SK-N-SH (cell line): Measurements from ENCODE around the gene ABCB10. TPM values are rescaled to one million over a fixed set of nuclear protein-coding genes. Genes with fewer than 3 reads are reported as not detected.

Experiments used
- CTCF ChIA-PET: fragments of 300-600, 350-600 bp; formaldehyde crosslinking; extraction: SDS; loops from one replicate; lab custom pipeline; 2021; lab: Yijun Ruan, JAX
- POLR2A ChIA-PET: fragments of 350-600 bp; sonication (Branson Sonifier 250); formaldehyde crosslinking; extraction: SDS; loops from one replicate; lab custom pipeline; 2020; ENCODE audit warnings: antibody characterized with exemption, inconsistent platforms; lab: Yijun Ruan, JAX
- DNase-seq: peaks from one replicate; pipeline ENCODE4 v3.0.0; 2012
- H2AFZ ChIP-seq: fragments of 200-600 bp; sonication (generic); 2 replicates; pipeline ENCODE4 v1.8.1; 2016; ENCODE audit warnings: antibody characterized with exemption, mild to moderate bottlenecking, low read depth
- H3F3A ChIP-seq: fragments of 200-600 bp; sonication (generic); replicated peaks from 2 replicates; pipeline ENCODE3; 2016; ENCODE audit warnings: antibody characterized with exemption, mild to moderate bottlenecking; ENCODE audit not compliant: insufficient read depth
- H3K27ac ChIP-seq, 2 experiments: fragments of 200-500 bp in 1 of 2; fragments of 200-600 bp in 1 of 2; sonication (Bioruptor generic) in 1 of 2; sonication (generic), shearing (Covaris generic) in 1 of 2; 2 replicates each; pipeline versions ENCODE4 v1.5.1 to v1.6.1; 2014 to 2016; ENCODE audit warnings: low read depth in 2 of 2, inconsistent platforms in 1 of 2, low read length in 1 of 2, mild to moderate bottlenecking in 1 of 2, mixed read lengths in 1 of 2
- H3K27me3 ChIP-seq: fragments of 200-600 bp; sonication (generic), shearing (Covaris generic); 2 replicates; pipeline ENCODE4 v1.6.1; 2016; ENCODE audit warnings: mixed run types; ENCODE audit not compliant: insufficient read depth
- H3K36me3 ChIP-seq, 2 experiments: fragments of 200-500 bp in 1 of 2; fragments of 200-600 bp in 1 of 2; sonication (Bioruptor generic) in 1 of 2; sonication (generic) in 1 of 2; replicated peaks in 1 of 2; 2 replicates each; pipeline versions ENCODE3 to v1.5.1; 2014 to 2016; ENCODE audit warnings: low read length in 1 of 2, mild to moderate bottlenecking in 1 of 2; ENCODE audit not compliant: insufficient read depth in 2 of 2, control insufficient read depth in 1 of 2
- H3K4me1 ChIP-seq, 2 experiments: fragments of 200-500 bp in 1 of 2; fragments of 200-600 bp in 1 of 2; sonication (Bioruptor generic) in 1 of 2; sonication (generic), shearing (Covaris generic) in 1 of 2; 2 replicates each; pipeline versions ENCODE4 v1.5.1 to v1.6.1; 2014 to 2016; ENCODE audit warnings: low read depth in 1 of 2, low read length in 1 of 2, mixed run types in 1 of 2; ENCODE audit not compliant: insufficient read depth in 2 of 2, control insufficient read depth in 1 of 2
- H3K4me2 ChIP-seq: fragments of 200-600 bp; sonication (generic), shearing (Covaris generic); 2 replicates; pipeline ENCODE4 v1.6.1; 2017; ENCODE audit warnings: mixed run types
- H3K4me3 ChIP-seq, 2 experiments: fragments of 200-500 bp in 1 of 2; fragments of 200-600 bp in 1 of 2; sonication (Bioruptor generic) in 1 of 2; sonication (generic), shearing (Covaris generic) in 1 of 2; 2 replicates each; pipeline versions ENCODE4 v1.5.1 to v1.8.1; 2014 to 2016; ENCODE audit warnings: low read depth in 2 of 2, inconsistent platforms in 1 of 2, low read length in 1 of 2, mild to moderate bottlenecking in 1 of 2, mixed read lengths in 1 of 2, moderate library complexity in 1 of 2
- H3K79me2 ChIP-seq: fragments of 200-600 bp; sonication (generic); 2 replicates; pipeline ENCODE4 v1.8.1; 2017; ENCODE audit warnings: mild to moderate bottlenecking; ENCODE audit not compliant: insufficient read depth
- H3K9ac ChIP-seq: fragments of 200-600 bp; sonication (generic); 2 replicates; pipeline ENCODE4 v1.6.1; 2017; ENCODE audit warnings: mixed run types
- H3K9me2 ChIP-seq: fragments of 200-600 bp; sonication (generic); 2 replicates; pipeline ENCODE4 v1.6.1; 2017; ENCODE audit warnings: mixed run types
- H3K9me3 ChIP-seq: fragments of 200-600 bp; sonication (generic); 2 replicates; pipeline ENCODE4 v1.6.1; 2017; ENCODE audit warnings: mixed run types, mild to moderate bottlenecking, moderate library complexity
- H4K20me1 ChIP-seq: fragments of 200-600 bp; sonication (generic); 2 replicates; pipeline ENCODE4 v1.6.1; 2017; ENCODE audit warnings: mild to moderate bottlenecking, mixed run types; ENCODE audit not compliant: insufficient read depth
- EZH2phosphoT487 ChIP-seq: fragments of 200-600 bp; sonication (generic); IDR thresholded peaks from 2 replicates; pipeline ENCODE4 v1.6.1; 2017; ENCODE audit warnings: low read depth, mixed run types, mild to moderate bottlenecking, antibody characterized with exemption, moderate library complexity, borderline replicate concordance
- FOSL2 ChIP-seq: IDR thresholded peaks from 2 replicates; pipeline ENCODE4 v1.4.0; 2012; ENCODE audit warnings: low read depth, mild to moderate bottlenecking, moderate library complexity, borderline replicate concordance
- JUND ChIP-seq: IDR thresholded peaks from 2 replicates; pipeline ENCODE4 v1.4.0; 2012
- MEF2A ChIP-seq: IDR thresholded peaks from 2 replicates; pipeline ENCODE4 v1.4.0; 2012; ENCODE audit warnings: low read depth, borderline replicate concordance
- MXI1 ChIP-seq: IDR thresholded peaks from 2 replicates; pipeline ENCODE4 v1.6.1; 2012; ENCODE audit warnings: mild to moderate bottlenecking, low read depth, low read length, improper control_type of control experiment
- NRF1 ChIP-seq: IDR thresholded peaks from 2 replicates; pipeline ENCODE4 v1.6.1; 2012; ENCODE audit warnings: low read depth, mild to moderate bottlenecking, low read length
- POLR2AphosphoS5 ChIP-seq: IDR thresholded peaks from 2 replicates; pipeline ENCODE4 v1.6.1; 2012; ENCODE audit warnings: low read depth, low read length
- RAD21 ChIP-seq: IDR thresholded peaks from 2 replicates; pipeline ENCODE4 v1.6.1; 2012; ENCODE audit warnings: mild to moderate bottlenecking, low read length
- RFX5 ChIP-seq: IDR thresholded peaks from 2 replicates; pipeline ENCODE4 v1.6.1; 2012; ENCODE audit warnings: mild to moderate bottlenecking, improper control_type of control experiment, low read length
- RXRA ChIP-seq: IDR thresholded peaks from 2 replicates; pipeline ENCODE4 v1.4.0; 2012; ENCODE audit warnings: low read depth, mild to moderate bottlenecking, borderline replicate concordance
- SIN3A ChIP-seq: IDR thresholded peaks from 2 replicates; pipeline ENCODE4 v1.6.1; 2012; ENCODE audit warnings: low read depth, mild to moderate bottlenecking, low read length, moderate library complexity, borderline replicate concordance
- TAF1 ChIP-seq: IDR thresholded peaks from 2 replicates; pipeline ENCODE4 v1.6.1; 2012; ENCODE audit warnings: low read depth, mild to moderate bottlenecking, low read length, moderate library complexity, borderline replicate concordance
- YY1 ChIP-seq: IDR thresholded peaks from 2 replicates; pipeline ENCODE4 v1.4.0; 2012; ENCODE audit warnings: low read depth, mild to moderate bottlenecking
- polyA plus RNA-seq, 3 experiments: library from polyadenylated mRNA; depleted of rRNA; stranded (reverse); fragments of >200 nt; gene quantifications; 2 replicates each; pipeline ENCODE4 v1.2.3, GENCODE V29; 2012
- TF ChIP-seq, protein P1 (sequence below): fragments of 150-350 bp; IDR thresholded peaks from 2 replicates; pipeline ENCODE4 v1.6.1; 2016; ENCODE audit warnings: mild to moderate bottlenecking, low read depth, low read length
- TF ChIP-seq, protein P2 (sequence below): IDR thresholded peaks from 2 replicates; pipeline ENCODE4 v1.4.0; 2012; ENCODE audit warnings: low read depth, borderline replicate concordance
- TF ChIP-seq, protein P3 (sequence below): fragments of 200-600 bp; sonication (generic); IDR thresholded peaks from 2 replicates; pipeline ENCODE4 v1.6.1; 2017; ENCODE audit warnings: antibody characterized with exemption, mild to moderate bottlenecking, moderate library complexity
- TF ChIP-seq, protein P4 (sequence below): IDR thresholded peaks from 2 replicates; pipeline ENCODE4 v1.4.0; 2012; ENCODE audit warnings: low read depth
- TF ChIP-seq, protein P5 (sequence below): IDR thresholded peaks from 2 replicates; pipeline ENCODE4 v1.6.1; 2012; ENCODE audit warnings: mild to moderate bottlenecking, low read depth, low read length, moderate library complexity
- TF ChIP-seq, protein P6 (sequence below): fragments of 150-350 bp; IDR thresholded peaks from 2 replicates; pipeline ENCODE4 v1.6.1; 2017; ENCODE audit warnings: antibody characterized with exemption, low read length, low read depth, borderline replicate concordance

Gene ABCB10
- polyA plus RNA-seq, 1 of the 3 experiments (the other 2 are of a cell fraction): 5.7 TPM

DNA sequence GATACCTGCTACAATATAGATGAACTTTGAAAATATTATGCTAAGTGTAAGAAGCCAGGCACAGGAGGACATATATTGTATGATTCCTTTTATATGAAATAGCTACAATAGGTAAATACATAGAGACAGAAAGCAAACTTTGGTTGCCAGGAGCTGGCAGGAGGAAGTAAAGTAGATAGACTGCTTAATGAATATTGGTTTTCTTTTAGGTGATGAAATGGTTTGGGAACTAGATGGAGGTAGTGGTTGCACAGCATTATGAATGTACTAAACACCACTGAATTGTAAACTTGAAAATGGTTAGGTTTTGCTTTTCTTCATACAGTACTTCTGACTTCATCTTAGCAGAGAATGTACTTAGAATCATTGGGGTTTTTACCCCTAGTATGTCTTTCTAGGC lies 21.5 kb downstream of the ABCB10 start (continued):
- TF ChIP-seq MEF2A (no peak), RFX5 (no peak), NRF1 (no peak)

DNA sequence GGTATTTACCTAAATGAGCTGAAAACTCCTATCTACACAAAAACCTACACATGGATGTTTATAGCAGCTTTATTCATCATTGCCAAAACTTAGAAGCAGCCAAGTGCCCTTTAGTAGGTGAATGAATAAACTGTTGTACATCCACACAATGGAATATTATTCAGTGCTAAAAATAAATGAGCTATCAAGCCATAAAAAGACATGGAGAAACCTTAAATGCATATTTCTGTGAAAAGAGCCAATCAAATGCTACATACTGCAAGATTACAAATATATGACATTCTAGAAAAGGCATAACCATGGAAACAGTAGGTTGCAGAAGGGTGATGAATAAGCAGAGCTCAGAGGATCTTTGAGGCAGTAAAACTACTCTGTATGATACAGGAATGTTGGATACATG lies 23.3 kb downstream of the ABCB10 start:
- POLR2A ChIA-PET: no interaction called here
- H3K9me2 ChIP-seq: no peaks in the 10 kb centered on the region
- CTCF ChIA-PET: interaction anchor here (1.0 kb wide), 1 partner anchor 20 kb away, joined by 3 read pairs; no protein-coding TSS in a partner anchor

More for the DNA sequence above, 23.3 kb downstream of the ABCB10 start:
- H2AFZ ChIP-seq: no peak overlapping the region
- TF ChIP-seq JUND (no peak), FOSL2 (no peak), RAD21 (no peak), RXRA (no peak), POLR2AphosphoS5 (no peak), SIN3A (no peak), TAF1 (no peak), MXI1 (no peak), NRF1 (no peak), YY1 (no peak), EZH2phosphoT487 (no peak)
- TF ChIP-seq, protein P1, sequence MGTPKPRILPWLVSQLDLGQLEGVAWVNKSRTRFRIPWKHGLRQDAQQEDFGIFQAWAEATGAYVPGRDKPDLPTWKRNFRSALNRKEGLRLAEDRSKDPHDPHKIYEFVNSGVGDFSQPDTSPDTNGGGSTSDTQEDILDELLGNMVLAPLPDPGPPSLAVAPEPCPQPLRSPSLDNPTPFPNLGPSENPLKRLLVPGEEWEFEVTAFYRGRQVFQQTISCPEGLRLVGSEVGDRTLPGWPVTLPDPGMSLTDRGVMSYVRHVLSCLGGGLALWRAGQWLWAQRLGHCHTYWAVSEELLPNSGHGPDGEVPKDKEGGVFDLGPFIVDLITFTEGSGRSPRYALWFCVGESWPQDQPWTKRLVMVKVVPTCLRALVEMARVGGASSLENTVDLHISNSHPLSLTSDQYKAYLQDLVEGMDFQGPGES: no peak
- TF ChIP-seq, protein P2, sequence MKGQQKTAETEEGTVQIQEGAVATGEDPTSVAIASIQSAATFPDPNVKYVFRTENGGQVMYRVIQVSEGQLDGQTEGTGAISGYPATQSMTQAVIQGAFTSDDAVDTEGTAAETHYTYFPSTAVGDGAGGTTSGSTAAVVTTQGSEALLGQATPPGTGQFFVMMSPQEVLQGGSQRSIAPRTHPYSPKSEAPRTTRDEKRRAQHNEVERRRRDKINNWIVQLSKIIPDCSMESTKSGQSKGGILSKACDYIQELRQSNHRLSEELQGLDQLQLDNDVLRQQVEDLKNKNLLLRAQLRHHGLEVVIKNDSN: no peak
- TF ChIP-seq, protein P3, sequence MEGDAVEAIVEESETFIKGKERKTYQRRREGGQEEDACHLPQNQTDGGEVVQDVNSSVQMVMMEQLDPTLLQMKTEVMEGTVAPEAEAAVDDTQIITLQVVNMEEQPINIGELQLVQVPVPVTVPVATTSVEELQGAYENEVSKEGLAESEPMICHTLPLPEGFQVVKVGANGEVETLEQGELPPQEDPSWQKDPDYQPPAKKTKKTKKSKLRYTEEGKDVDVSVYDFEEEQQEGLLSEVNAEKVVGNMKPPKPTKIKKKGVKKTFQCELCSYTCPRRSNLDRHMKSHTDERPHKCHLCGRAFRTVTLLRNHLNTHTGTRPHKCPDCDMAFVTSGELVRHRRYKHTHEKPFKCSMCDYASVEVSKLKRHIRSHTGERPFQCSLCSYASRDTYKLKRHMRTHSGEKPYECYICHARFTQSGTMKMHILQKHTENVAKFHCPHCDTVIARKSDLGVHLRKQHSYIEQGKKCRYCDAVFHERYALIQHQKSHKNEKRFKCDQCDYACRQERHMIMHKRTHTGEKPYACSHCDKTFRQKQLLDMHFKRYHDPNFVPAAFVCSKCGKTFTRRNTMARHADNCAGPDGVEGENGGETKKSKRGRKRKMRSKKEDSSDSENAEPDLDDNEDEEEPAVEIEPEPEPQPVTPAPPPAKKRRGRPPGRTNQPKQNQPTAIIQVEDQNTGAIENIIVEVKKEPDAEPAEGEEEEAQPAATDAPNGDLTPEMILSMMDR: no peak
- TF ChIP-seq, protein P4, sequence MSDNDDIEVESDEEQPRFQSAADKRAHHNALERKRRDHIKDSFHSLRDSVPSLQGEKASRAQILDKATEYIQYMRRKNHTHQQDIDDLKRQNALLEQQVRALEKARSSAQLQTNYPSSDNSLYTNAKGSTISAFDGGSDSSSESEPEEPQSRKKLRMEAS: no peak
- TF ChIP-seq, protein P5, sequence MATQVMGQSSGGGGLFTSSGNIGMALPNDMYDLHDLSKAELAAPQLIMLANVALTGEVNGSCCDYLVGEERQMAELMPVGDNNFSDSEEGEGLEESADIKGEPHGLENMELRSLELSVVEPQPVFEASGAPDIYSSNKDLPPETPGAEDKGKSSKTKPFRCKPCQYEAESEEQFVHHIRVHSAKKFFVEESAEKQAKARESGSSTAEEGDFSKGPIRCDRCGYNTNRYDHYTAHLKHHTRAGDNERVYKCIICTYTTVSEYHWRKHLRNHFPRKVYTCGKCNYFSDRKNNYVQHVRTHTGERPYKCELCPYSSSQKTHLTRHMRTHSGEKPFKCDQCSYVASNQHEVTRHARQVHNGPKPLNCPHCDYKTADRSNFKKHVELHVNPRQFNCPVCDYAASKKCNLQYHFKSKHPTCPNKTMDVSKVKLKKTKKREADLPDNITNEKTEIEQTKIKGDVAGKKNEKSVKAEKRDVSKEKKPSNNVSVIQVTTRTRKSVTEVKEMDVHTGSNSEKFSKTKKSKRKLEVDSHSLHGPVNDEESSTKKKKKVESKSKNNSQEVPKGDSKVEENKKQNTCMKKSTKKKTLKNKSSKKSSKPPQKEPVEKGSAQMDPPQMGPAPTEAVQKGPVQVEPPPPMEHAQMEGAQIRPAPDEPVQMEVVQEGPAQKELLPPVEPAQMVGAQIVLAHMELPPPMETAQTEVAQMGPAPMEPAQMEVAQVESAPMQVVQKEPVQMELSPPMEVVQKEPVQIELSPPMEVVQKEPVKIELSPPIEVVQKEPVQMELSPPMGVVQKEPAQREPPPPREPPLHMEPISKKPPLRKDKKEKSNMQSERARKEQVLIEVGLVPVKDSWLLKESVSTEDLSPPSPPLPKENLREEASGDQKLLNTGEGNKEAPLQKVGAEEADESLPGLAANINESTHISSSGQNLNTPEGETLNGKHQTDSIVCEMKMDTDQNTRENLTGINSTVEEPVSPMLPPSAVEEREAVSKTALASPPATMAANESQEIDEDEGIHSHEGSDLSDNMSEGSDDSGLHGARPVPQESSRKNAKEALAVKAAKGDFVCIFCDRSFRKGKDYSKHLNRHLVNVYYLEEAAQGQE: no peak
- TF ChIP-seq, protein P6, sequence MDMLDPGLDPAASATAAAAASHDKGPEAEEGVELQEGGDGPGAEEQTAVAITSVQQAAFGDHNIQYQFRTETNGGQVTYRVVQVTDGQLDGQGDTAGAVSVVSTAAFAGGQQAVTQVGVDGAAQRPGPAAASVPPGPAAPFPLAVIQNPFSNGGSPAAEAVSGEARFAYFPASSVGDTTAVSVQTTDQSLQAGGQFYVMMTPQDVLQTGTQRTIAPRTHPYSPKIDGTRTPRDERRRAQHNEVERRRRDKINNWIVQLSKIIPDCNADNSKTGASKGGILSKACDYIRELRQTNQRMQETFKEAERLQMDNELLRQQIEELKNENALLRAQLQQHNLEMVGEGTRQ: no peak
- H3K27me3 ChIP-seq: no peaks in the 10 kb centered on the region
- H3K4me2 ChIP-seq: no peak overlapping the region
- H3K4me3 ChIP-seq: no peak overlapping the region
- no peaks in the 10 kb centered on the region for H4K20me1 ChIP-seq
- H3K4me1 ChIP-seq: no peaks in the 10 kb centered on the region
- H3K9ac ChIP-seq: no peak overlapping the region
- H3K9me3 ChIP-seq: no peaks in the 10 kb centered on the region
- H3K27ac ChIP-seq: no peak overlapping the region
- peaks cover 29 to 35% of the 10 kb centered on the region in 2 experiments for H3K36me3 ChIP-seq
- DNase-seq: no peak
- no peaks in the 10 kb centered on the region for H3F3A ChIP-seq
- H3K79me2 ChIP-seq: peaks cover 7% of the 10 kb centered on the region
